Ureter (tissue), 1 donor: ENCODE results near the gene BST1. TPM values are rescaled to one million over a fixed set of nuclear protein-coding genes. Genes with fewer than 3 reads are reported as not detected.
"Not testable (repeated sequence)": the region's sequence is repeated elsewhere in the genome, so short reads cannot be mapped to it uniquely, and the experiment has no call there.

Experiments used
- DNase-seq: peaks from one replicate; pipeline ENCODE4 v3.0.0-alpha.2; 2020; ENCODE audit warnings: low spot score
- total RNA-seq: library from RNA; stranded (reverse); gene quantifications from one replicate; pipeline ENCODE4 v1.2.4, GENCODE V29; 2023
- donor health status: DM: yes; HTN: yes; CAD: no.

BST1 gene
- total RNA-seq, 1 donor from 2014 or later: 18.6 TPM

DNA sequence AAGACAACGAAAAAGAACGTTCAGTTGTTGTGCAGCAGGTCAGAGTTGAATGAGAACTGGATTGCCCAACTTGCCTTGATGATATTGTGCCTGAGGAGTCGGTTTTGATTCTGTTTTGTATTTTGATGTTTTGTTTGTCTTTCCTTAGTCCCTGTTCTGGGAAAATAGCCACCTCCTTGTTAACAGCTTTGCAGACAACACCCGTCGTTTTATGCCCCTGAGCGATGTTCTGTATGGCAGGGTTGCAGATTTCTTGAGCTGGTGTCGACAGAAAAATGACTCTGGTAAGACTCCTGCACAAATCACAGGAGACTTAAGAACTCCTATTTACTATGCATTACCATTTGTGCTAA is 4.5 kb downstream of the BST1 start:
- DNase-seq: no peak

DNA sequence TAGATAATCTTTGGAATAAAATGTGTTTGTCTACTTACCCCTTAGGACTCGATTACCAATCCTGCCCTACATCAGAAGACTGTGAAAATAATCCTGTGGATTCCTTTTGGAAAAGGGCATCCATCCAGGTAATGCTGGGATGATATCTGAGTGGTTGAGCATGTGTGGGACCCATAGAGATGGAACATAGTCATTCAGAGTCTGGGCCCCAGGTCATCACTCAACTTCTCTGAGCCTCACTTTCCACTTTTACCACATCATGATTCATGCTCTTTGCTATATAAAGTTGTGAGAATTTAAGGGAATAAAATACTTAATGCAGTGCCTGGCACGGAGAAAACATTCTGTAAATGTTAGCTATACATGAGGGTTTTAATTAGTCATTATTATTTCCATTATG is 8.9 kb downstream of the BST1 start:
- DNase-seq: no peak

GRCh38 chr4:15712214-15712613 is 9.3 kb downstream of the BST1 start:
- no peak for DNase-seq

DNA sequence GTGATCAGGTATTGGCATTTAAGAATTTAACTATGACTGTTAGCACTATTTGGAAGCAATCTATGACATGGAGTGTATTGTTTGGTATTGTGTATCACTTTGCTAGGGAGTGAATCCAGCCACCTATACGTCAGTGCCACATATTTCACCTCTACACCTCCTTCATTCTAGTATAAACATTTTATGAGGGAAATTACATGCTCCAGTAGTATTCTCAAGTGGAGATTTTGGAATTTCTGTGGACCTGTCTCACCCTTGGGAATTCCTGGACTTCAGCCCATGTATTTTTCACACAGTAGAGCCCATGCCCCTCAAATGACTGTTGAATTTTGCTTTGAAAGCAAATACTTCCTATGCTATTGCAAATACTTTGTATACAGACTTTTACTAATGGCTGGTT is 11.3 kb downstream of the BST1 start:
- DNase-seq: no peak

- DNase-seq: no peak
Observed at GRCh38 chr4:15714646-15715435, 12.0 kb downstream of the BST1 start.

DNA sequence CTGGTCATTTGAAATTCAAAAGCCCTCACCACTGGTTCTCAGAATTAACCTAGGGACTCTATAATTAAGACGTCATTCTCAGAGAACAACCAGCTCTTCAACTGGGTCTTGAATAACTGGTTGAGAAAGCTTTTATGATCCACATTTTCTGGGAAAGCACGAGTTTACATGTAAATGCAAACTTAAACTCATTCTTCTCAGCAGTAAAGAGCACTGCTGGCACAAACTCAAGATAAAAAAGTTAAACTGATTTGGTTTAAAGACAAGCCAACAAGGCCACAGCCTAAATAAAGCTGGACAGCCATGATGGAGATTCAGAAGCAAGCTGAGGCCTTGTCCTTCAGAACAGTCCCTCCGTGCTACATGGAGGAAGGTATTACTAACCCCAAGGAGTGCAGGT is 13.2 kb downstream of the BST1 start:
- no peak for DNase-seq

DNA sequence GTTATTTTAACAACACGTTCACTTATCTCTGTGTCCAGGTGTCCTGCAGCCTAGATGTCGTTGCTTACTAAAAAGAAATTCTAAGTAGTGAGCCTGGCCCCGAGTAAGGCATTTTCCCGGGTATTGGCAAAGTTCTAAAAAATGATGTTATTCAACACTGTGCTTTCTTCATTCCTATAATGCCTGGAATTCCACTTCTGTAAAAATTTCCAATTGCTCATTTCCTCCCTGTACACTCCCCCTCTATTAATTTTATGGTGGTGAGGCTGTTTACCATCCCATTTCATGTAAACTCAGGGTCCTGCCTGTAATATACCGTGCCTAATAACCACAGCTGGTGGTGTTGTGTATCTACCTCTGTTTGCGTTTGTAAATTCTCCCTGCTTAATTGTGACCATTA is 14.2 kb downstream of the BST1 start:
- no peak for DNase-seq

DNA sequence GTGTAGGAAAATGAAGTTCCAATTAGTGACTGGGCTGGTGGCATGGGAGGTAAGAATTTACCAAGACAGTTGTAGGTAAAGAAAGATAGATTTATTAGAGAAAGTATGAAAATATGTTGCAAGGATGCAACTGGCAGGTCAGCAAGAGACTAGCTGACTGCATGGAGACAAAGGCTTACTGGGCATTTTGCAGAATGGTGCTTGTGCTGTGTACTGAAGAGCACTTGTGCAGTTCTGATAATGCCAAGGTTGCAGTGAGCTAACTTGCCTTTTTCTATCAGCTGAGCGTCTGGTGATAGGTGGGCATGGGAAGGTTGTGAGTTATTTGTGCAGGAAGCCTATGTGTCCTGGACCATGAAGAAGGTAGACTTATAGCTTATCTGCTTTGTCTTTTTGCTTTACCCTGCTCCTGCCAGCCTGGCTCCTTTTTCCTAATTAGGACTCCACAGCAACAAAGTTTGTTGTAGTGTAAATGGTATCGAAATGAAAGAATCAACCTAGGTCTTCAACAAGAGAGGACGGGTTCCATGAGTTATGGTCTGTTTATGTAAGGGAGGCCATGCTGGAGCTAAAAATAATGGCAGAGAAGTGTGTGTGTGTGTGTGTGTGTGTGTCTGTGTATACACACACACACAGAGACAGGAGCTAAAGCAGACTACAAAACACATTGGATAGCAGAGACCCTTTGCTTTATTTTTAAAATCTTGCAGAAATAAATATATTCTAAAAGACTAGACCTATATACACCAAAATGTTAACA is 15.0 kb downstream of the BST1 start:
- DNase-seq: no peak

- no peak for DNase-seq
Observed at GRCh38 chr4:15718465-15718864, 15.6 kb downstream of the BST1 start.

- no peak for DNase-seq
Observed at GRCh38 chr4:15718959-15719358, 16.1 kb downstream of the BST1 start.

DNA sequence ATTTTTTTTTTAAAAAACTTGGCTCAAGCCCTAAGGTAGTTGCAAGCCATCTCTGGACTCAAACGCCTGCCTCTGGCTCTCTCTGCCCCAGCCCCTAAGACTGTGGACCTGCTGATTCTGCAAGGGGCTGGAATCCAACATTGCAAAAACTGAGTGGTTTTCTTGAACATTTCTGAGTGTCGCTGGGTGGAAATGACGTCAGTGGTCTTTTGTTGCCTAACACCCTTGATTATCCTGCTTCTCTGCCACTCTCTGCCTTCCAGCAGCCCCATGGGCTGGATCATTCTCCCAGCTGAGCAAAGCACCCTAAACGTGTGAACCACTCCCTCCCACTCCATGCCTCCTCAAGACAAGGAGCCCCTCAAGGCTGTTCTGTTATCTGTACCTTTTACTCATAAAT is 16.6 kb downstream of the BST1 start:
- no peak for DNase-seq

DNA sequence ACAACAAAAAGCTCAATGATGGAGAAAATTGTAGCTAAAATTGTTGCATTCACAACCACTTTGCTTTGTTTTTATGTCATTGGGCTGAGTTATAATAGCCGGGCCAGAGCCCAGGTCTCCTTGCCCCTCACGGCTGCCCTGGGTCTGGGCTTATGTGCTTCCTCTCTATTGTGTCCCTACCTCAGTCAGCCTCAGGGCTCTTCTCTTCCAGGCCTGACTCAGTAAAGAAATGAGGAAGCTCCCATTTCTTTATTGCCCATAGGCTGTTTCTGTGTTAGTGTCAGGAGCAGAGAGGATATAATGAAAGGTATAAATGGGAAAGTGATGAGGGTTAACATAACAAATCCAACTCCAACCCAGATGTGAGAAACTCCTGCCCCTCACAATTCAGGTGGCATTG is 18.0 kb downstream of the BST1 start:
- DNase-seq: no peak

DNA sequence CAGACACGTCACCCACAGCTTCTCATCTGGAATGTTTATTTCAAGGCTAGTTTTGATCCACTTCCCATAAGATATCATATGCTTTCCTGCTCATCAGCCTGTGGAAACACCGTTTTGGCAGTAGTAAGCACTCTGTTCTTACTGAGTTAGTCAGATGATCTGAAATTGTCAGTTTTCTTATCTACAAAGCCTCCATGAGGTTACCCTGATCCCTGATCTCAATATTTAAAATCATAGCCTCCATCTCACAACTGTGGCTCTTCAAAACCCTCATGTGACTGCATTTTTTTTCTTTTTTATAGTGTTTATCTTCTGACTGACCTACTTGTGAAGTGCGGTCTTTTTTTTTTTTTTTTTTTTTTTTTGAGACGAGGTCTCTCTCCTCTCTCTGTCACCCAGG is 22.7 kb downstream of the BST1 start:
- DNase-seq: no peak

DNA sequence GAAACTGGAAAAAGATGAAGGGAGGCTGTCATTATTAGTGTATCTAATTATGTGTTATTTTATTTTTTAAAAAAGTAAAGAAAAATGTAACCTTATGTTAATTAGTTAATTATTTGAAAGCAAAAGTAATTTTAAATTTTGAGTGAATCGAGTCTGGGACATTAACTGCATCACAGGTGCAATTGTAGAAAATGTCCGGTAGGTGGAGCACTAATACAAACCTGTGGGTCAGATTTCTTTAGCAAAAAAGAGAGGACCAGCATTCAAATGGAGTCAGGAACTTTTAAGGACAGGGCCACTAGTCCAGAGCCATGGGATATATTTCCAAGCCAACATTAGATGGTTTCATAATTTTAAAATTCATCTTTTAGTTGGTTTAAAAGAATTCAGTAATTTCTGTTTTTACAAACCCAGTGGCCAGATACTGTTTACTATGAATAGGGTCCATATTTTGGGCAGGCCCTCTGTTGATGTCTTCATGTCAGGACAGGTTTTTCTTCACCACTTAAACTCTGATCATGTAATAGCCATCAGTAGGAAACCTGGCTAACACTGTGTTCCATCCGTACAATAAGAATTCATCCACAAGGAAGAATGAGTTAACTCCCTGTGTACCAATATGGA is 27.2 kb downstream of the BST1 start:
- DNase-seq: no peak

DNA sequence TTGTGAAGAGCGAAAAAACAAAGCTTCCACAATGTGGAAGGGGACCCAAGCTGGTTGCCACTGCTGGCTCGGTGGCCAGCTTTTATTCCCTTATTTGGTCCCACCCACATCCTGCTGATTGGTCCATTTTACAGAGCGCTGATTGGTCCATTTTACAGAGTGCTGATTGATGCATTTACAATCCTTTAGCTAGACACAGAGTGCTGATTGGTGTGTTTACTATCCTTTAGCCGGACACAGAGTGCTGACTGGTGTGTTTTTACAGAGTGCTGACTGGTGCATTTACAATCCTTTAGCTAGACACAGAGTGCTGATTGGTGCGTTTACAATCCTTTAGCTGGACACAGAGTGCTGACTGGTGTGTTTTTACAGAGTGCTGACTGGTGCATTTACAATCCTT is 30.2 kb downstream of the BST1 start:
- not testable (repeated sequence) for DNase-seq

DNA sequence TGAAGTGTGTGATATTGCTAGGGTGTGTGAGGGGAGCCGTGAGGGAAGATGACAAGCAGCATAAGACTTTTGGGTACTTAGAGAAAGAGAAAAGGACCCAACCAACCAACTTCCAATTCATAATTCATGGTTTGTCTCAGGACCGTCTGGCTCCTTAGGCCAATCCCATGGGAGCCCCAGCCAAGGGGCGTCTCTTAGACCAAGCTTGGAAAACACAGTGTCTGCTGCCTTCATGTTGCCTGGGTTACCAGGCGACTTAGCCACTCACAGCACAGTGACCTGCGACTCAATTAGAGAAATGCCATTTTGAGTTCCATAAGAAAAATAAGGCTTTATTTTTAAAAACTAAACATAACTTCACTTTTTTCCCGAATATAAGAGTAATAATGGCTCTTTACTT is 32.7 kb downstream of the BST1 start:
- DNase-seq: no peak

- no peak for DNase-seq
Observed at GRCh38 chr4:15736514-15737050, 33.7 kb downstream of the BST1 start.

DNA sequence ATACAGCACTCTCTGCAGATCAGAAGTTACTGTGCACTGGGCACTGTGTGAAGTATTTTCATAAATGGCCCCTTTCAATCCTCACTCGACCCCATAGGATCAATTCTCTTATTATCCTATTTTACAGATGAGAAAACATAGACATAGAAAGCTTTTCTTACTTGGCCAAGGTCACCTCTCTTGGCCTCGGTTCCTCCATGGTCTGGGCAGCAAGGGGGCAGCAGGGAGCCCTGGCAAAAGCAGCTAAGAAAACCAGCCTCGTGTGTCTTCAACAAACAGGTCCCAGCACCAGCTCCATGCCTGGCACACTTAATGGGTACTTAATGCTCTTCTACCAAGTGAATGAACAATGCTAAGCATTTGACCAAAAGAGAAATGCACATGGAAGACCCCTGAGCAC is 34.4 kb downstream of the BST1 start:
- DNase-seq: no peak

GRCh38 chr4:15738877-15739276 is 36.0 kb downstream of the BST1 start:
- no peak for DNase-seq

DNA sequence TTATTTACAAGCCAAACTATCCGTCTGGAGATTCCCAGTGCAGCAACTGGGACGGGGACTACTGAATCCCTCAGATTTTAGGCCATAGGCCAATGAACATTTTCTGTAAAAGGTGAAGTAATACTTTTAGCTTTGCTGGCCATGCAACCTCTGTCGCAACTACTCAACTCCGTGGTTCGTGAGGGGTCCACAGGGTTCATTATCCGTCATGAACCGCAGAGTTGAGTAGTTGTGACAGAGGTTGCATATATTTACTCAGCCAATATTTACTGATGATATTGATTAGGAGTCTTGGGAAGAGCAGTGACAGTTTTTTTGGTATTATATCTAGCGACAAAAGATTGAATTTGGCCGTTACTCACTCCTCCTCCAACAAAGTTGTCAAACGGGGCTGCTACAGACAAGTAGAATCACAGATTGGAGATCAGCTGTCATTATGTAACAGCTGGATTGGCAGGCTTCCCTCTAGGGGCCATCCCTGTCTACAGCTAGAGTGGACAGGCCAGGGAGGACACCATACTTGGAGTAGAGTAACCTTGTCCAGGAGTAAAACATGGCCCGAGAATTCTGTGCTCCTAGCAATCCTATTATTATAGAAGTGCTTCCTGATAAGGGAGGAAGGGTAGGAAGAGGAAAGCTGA is 38.0 kb downstream of the BST1 start:
- DNase-seq: no peak

- DNase-seq: no peak
Observed at GRCh38 chr4:15742083-15742582, 39.3 kb downstream of the BST1 start.

- DNase-seq: no peak
Observed at GRCh38 chr4:15742637-15743036, 39.8 kb downstream of the BST1 start.
